GM12872 (cell line): Measurements from ENCODE around the gene STON2.

ENCODE experiments used
- TF ChIP-seq, protein P1 (sequence below): IDR thresholded peaks from 3 replicates; pipeline ENCODE4 v1.5.1; 2011; ENCODE audit warnings: low read depth, mild to moderate bottlenecking, low read length, moderate library complexity; ENCODE audit not compliant: insufficient read depth

STON2 gene

DNA sequence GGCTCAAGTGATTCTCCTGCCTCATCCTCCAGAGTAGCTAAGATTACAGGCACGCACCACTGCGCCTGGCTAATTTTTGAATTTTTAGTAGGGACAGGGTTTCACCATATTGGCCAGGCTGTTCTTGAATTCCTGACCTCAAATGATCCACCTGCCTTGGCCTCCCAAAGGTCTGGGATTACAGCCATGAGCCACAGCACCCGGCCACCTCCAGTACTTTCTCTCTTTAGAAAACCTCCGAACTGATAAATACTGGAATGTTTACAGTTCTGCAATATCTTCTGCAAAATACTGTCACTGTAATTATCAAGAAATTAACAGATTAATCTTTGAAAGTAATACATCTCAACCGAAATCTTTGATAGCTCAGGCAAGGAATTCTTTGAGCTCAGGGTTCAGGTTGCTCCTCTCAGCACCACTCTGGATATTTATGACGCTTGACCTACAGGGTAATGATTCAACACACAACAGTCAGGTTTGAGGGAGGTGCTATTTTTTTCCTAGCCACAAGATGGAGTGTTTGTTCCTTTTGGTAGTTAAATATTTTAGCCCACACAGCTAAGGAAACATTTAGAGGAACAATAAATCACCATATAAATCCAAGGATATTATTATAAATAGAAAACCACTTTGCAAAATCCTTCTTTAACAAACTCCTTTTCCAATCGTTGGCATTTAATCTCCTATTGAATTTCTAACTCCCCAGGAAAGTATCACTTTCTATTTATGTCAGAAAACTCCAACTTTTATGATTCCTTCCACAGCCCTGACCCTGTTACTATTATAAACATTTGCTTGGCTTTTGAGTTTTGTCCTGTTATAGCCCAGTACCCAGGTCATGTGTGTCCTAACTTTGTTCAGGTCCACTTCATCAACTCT lies 130.8 kb downstream of the STON2 start:
- TF ChIP-seq, protein P1, sequence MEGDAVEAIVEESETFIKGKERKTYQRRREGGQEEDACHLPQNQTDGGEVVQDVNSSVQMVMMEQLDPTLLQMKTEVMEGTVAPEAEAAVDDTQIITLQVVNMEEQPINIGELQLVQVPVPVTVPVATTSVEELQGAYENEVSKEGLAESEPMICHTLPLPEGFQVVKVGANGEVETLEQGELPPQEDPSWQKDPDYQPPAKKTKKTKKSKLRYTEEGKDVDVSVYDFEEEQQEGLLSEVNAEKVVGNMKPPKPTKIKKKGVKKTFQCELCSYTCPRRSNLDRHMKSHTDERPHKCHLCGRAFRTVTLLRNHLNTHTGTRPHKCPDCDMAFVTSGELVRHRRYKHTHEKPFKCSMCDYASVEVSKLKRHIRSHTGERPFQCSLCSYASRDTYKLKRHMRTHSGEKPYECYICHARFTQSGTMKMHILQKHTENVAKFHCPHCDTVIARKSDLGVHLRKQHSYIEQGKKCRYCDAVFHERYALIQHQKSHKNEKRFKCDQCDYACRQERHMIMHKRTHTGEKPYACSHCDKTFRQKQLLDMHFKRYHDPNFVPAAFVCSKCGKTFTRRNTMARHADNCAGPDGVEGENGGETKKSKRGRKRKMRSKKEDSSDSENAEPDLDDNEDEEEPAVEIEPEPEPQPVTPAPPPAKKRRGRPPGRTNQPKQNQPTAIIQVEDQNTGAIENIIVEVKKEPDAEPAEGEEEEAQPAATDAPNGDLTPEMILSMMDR: peak; percentile 66

DNA sequence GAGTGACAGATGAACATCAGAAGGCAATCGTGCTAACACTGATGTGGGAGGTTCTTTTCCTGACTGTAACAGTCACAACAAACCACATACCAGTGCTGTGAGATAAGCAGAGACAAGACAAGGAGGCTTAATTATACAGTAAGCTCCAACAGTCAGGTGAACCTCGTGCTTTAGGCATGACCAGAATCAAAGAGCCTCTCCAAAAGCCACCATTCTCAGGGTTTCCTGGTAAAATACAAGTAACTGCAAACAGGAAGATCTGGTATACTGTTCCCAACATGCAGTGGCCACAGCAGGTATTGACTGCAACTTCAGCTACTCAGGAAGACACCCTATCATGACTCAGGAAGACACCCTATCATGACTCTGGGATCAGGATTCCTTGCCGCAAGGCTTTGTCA lies 132.1 kb downstream of the STON2 start:
- TF ChIP-seq, protein P1: no peak

DNA sequence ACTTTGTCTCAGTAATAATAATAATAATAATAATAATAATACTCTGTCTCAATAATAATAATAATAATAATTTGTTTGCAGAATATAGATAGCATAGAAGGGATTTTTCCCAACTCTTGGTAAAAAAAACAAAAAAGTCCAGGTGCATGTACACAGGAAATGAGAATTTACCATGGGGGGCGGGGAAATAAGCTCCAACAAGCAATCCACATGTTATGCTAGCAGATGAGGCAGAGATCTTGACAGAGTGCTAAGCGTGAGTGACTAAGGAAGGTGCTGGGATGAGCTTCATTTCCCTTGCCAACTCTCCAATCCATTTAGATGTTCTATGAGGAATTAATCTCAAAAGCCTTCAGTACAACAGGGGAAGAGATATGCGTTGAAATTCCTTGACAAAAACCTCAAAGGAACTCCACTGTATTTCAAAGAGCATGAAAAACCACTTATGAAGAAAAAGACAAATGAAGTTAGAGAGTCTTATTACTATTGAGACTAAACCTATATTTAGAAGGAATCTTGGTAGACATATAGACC lies 134.4 kb downstream of the STON2 start:
- TF ChIP-seq, protein P1: no peak

DNA sequence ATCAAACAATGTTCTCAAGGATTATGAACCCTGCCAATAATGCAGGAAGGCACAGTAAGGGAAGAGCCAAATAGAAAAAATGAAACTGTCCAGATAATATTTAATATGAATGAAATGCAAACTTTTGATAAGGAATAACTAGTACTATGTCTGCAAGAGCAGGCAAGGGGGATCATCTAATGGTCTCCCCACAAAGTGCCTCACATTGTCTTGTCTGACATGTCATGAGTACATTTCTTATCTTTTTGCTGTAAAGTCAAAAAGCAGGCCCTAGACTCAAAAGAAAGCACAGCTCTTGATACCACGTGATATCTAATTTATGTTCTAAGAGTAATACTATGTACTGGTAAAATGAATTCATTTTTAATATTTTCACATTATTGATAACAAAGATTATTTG lies 135.5 kb downstream of the STON2 start:
- TF ChIP-seq, protein P1: no peak

DNA sequence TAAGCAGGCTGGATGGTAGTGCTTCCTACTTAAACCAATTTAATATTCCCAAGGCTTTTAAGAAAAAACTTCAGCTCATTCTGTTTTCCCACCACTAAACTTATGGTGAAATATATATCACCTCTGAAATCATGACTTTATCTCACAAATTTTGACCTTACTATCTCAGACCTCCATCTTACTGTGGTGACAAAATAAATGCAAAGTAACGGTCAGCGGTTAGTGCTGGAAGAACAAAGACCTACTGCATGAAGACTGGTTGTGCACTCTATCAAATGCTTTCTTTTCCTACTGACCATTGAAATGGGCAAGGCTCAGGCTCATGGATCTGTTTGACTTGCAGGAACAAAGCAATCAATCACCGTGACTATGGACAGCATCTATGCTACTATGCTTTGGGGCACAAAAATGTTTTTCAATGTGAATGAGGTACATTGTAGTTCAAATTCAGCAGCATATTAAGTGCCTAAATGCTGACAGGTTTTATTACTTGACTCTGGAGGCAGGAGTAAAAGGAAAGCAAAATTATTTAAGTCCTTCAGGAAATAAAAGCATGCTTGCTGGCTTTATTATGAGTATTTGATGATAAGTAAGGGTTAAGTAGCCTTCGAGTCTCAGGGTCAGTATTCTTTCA lies 136.2 kb downstream of the STON2 start:
- TF ChIP-seq, protein P1: no peak

DNA sequence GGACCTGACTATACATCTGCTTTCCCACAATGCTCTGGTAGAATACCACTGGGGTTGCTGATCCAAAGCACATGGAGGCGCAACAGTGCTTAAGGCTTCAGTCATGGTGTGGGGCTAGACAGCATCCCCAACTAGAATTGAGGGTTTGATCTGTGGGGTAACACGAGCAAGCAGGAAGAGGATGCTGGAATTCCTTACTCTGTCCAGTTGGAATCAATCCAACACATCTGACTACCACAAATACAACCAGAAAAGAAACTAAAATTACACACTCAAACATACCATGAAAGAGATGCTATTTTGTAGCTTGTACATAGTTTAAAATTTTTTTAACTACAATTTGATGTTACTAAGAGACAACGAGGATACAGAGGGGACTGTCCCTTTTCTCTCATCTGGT lies 138.9 kb downstream of the STON2 start:
- TF ChIP-seq, protein P1: no peak

DNA sequence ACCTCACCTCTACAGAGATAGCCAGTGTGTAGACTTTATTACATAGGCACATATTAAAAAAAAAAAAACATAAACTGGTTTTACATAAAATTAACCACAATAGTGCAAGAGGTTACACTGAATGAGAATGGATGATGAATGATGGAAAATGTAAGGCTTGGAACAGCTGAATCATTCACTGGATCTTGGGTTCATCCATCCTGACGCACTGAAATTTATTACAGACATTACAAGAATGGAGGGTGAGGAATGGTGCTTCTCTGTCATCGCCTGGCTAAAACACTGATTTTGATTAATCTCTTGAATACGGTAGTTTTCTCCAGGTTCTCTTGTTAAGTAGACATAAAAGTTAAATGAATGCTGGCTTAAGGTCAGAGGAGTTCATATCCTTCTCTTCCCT lies 139.4 kb downstream of the STON2 start:
- TF ChIP-seq, protein P1: no peak
